HepG2 (cell line): ENCODE measurements around the gene PRDM11.

Source experiments
- ELF1 ChIP-seq: sonication (generic); formaldehyde crosslinking; IDR thresholded peaks from 2 replicates; pipeline ENCODE4 v1.4.0; 2020; ENCODE audit warnings: missing genetic modification reagents
- KDM5B ChIP-seq: sonication (generic); formaldehyde crosslinking; IDR thresholded peaks from 2 replicates; pipeline ENCODE4 v1.4.0; 2020; ENCODE audit warnings: missing genetic modification reagents, mild to moderate bottlenecking, borderline replicate concordance
- POLR2A ChIP-seq, 2 experiments: IDR thresholded peaks; 2 replicates each; pipeline ENCODE4 v1.6.1; 2011; ENCODE audit warnings: low read depth in 2 of 2, low read length in 2 of 2, mild to moderate bottlenecking in 1 of 2, moderate library complexity in 1 of 2; ENCODE audit not compliant: insufficient read depth in 1 of 2
- POLR2AphosphoS5 ChIP-seq: IDR thresholded peaks from 2 replicates; pipeline ENCODE4 v1.6.1; 2012; ENCODE audit warnings: low read depth, low read length
- TGIF2 ChIP-seq: IDR thresholded peaks from 2 replicates; pipeline ENCODE4 v1.6.1; 2016; ENCODE audit warnings: control low read depth, missing compliant biosample characterization
- TF ChIP-seq, protein P1 (sequence below): sonication (generic); formaldehyde crosslinking; IDR thresholded peaks from 2 replicates; pipeline ENCODE4 v1.5.0; 2020; ENCODE audit warnings: mild to moderate bottlenecking, missing genetic modification reagents, moderate library complexity

DNA sequence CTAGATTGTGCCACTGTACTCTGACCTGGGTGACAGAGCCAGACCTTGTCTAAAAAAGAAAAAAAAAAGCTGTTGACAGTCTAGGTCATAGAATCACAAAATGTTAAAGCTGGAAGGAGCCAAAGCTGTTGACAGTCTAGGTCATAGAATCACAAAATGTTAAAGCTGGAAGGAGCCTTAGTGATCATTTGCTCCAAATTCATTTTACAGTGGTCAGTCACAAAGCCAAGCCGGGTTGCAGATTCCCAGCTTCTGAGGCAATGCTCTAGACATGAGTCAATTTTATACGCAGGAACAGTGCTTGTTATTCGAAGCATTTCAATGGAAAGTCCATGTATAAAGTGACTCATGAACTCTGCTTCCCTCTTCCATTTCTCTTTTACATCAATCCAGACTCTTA is 92.3 kb downstream of the PRDM11 start:
- TF ChIP-seq, protein P1, sequence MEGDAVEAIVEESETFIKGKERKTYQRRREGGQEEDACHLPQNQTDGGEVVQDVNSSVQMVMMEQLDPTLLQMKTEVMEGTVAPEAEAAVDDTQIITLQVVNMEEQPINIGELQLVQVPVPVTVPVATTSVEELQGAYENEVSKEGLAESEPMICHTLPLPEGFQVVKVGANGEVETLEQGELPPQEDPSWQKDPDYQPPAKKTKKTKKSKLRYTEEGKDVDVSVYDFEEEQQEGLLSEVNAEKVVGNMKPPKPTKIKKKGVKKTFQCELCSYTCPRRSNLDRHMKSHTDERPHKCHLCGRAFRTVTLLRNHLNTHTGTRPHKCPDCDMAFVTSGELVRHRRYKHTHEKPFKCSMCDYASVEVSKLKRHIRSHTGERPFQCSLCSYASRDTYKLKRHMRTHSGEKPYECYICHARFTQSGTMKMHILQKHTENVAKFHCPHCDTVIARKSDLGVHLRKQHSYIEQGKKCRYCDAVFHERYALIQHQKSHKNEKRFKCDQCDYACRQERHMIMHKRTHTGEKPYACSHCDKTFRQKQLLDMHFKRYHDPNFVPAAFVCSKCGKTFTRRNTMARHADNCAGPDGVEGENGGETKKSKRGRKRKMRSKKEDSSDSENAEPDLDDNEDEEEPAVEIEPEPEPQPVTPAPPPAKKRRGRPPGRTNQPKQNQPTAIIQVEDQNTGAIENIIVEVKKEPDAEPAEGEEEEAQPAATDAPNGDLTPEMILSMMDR, result no peak
- TF ChIP-seq POLR2A (IDR thresholded peaks at IDR 0.05; ENCODE audit: insufficient read depth in 1 of 2, low read depth in 2 of 2, low read length in 2 of 2), result no peak
- TF ChIP-seq POLR2AphosphoS5, result no peak
- no peak for TF ChIP-seq TGIF2 (CRISPR knock-in tag)
- no peak for TF ChIP-seq ELF1
- no peak for TF ChIP-seq KDM5B
